ENCODE measurements around the gene RUFY1.

The RUFY1 gene

DNA sequence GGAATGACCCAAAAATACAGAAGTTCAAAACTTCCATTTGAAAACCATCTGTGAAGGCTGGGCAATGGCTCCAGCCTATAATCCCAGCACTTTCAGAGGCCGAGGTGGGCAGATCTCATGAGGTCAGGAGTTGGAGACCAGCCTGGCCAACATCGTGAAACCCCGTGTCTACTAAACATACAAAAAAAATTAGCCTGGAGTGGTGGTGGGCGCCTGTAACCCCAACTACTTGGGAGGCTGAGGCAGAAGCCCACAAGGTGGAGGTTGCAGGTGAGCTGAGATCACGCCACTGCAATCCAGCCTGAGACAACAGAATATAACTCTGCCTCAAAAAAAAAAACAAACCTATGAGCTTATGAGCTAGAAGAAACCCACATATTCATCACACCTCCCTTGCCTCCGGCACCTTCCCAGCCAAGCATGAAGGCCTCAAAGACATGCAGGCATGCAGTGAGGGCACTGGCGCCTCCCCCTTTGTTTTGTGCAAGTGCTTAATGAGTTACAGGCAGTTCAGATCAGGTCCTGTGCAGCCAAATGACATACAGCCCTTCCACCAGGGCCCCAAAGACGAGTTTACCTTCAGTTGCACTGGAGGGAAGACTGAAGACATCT lies 63.2 kb downstream of the RUFY1 start:
- TF ChIP-seq, protein P1, sequence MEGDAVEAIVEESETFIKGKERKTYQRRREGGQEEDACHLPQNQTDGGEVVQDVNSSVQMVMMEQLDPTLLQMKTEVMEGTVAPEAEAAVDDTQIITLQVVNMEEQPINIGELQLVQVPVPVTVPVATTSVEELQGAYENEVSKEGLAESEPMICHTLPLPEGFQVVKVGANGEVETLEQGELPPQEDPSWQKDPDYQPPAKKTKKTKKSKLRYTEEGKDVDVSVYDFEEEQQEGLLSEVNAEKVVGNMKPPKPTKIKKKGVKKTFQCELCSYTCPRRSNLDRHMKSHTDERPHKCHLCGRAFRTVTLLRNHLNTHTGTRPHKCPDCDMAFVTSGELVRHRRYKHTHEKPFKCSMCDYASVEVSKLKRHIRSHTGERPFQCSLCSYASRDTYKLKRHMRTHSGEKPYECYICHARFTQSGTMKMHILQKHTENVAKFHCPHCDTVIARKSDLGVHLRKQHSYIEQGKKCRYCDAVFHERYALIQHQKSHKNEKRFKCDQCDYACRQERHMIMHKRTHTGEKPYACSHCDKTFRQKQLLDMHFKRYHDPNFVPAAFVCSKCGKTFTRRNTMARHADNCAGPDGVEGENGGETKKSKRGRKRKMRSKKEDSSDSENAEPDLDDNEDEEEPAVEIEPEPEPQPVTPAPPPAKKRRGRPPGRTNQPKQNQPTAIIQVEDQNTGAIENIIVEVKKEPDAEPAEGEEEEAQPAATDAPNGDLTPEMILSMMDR (conservative IDR thresholded peaks at IDR 0.05): no peak
- H3K27ac ChIP-seq: peak overlapping the region; percentile 16; the same call in 1 of the 2 replicates

- TF ChIP-seq, protein P1 (conservative IDR thresholded peaks at IDR 0.05): no peak
- H3K27ac ChIP-seq: no peak overlapping the region
Observed at GRCh38 chr5:179614745-179615144, 64.4 kb downstream of the RUFY1 start.

GRCh38 chr5:179615203-179615602 lies 64.8 kb downstream of the RUFY1 start:
- TF ChIP-seq, protein P1 (conservative IDR thresholded peaks at IDR 0.05): no peak
- no peak overlapping the region for H3K27ac ChIP-seq

GRCh38 chr5:179616002-179616594 lies 65.7 kb downstream of the RUFY1 start:
- TF ChIP-seq, protein P1 (conservative IDR thresholded peaks at IDR 0.05): no peak
- no peak overlapping the region for H3K27ac ChIP-seq

DNA sequence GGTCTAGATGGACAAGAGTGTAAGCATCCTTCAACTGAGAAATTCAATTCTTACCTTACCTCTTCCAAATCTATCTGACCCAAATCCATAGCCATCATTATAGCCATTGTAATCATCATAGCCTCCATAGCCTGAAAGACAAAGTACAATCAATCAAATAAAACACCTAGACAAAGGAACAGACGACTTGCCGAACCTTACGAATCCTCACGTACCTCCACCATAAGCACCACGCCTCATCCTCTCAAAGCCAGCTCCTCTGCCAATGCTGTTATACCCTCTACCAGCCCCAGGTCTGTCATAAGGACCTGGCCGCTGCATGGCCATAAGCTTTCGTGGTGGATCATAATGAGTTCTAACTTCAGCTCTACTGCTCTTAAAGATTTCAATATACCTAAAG lies 67.6 kb downstream of the RUFY1 start:
- TF ChIP-seq, protein P1 (conservative IDR thresholded peaks at IDR 0.05): no peak
- H3K27ac ChIP-seq: peak overlapping the region; percentile 15; the same call in 1 of the 2 replicates

GRCh38 chr5:179618923-179619554 lies 68.7 kb downstream of the RUFY1 start:
- peak overlapping the region; percentile 15; the same call in 1 of the 2 replicates for H3K27ac ChIP-seq

GRCh38 chr5:179619776-179620175 lies 69.4 kb downstream of the RUFY1 start:
- H3K27ac ChIP-seq: peak overlapping the region; percentile 100; the same call in 1 of the 2 replicates
- TF ChIP-seq, protein P1 (conservative IDR thresholded peaks at IDR 0.05): no peak

More at GRCh38 chr5:179618923-179619554, 68.7 kb downstream of the RUFY1 start:
- TF ChIP-seq, protein P1 (conservative IDR thresholded peaks at IDR 0.05): no peak
